Amniotic epithelial cell (primary cell): ENCODE results near the gene KCNIP1.

Experiments
- DNase-seq: peaks from one replicate; pipeline ENCODE4 v3.0.0-alpha.2; 2010; ENCODE audit warnings: low read depth

KCNIP1 gene

GRCh38 chr5:170628691-170629565 lies 125.1 kb downstream of the KCNIP1 start:
- no peak for DNase-seq

GRCh38 chr5:170629566-170630175 lies 125.9 kb downstream of the KCNIP1 start:
- DNase-seq = no peak

DNA sequence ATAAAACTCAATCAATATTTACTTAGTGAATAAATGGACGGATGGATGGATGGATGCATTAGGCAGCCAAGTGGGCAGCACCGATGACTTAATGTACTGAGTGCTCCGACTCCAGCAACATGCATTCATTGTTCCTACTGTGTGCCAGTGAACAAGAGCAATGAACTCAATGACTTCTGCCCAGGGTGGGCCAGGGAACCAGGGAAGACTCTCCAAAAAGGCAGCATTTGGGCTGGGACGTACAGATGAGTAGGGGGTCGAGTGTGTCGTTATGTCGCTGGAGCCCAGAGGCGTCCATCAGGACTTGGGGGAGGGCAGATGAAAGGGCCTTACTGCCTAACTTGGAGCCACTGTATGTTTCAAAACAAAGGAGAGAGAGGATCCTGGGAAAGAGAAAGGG lies 126.4 kb downstream of the KCNIP1 start:
- DNase-seq = no peak

- DNase-seq = no peak
Measured at GRCh38 chr5:170630711-170631141, 126.9 kb downstream of the KCNIP1 start.

DNA sequence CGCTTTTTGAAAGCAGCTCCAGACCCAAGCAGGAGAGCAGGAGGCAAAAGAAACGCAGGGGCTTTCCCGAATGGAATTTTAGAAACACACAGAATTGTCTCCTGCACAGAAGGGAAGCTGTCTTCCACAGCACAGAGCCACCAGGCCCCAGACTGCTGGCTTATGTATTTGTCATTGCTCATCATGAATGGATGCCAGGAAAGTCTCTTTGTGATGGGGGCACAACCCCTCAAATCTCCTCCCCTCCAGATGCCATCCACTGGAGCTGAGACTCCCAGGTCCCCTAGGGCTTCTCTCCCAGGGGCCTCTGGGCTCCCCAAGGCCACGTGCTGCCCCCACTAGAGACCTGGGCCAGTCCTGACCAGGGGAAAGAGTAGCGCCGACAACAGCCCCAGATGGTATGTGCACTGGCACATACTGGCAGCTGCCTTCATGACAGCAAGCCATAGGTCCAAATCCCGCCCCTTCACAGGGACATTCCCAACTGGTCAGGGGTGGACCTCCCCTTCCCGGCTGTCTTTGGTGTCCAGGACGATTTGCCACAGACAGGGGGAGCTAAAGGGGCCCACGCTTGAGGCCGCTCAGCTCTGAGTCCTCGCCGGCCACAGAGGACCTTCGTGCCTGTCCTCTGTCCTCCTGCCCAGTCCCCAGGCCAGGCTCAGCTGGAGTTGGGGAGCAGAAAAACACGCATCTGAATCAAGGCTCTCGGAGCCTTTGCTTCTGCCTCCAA lies 127.8 kb downstream of the KCNIP1 start:
- no peak for DNase-seq

- DNase-seq = no peak
Measured at GRCh38 chr5:170632266-170632984, 128.6 kb downstream of the KCNIP1 start.

DNA sequence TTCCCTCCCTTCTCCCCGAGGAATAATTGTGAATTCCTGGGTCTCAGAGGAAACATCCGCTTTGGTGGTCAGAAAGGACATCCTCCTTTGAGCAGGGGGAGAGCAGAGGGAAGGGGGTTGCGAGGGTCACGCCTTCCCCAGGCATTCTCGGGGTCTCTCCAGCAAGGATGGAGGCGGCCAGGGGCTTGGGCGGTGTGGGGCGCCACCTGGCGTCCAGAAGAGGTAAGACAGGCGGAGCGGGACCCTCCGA lies 129.1 kb downstream of the KCNIP1 start:
- DNase-seq = no peak

GRCh38 chr5:170633235-170634081 lies 129.6 kb downstream of the KCNIP1 start:
- peak; percentile 88 for DNase-seq

GRCh38 chr5:170634256-170634990 lies 130.6 kb downstream of the KCNIP1 start:
- peak; percentile 25 for DNase-seq

- DNase-seq = no peak
Measured at GRCh38 chr5:170635706-170636105, 131.9 kb downstream of the KCNIP1 start.

DNA sequence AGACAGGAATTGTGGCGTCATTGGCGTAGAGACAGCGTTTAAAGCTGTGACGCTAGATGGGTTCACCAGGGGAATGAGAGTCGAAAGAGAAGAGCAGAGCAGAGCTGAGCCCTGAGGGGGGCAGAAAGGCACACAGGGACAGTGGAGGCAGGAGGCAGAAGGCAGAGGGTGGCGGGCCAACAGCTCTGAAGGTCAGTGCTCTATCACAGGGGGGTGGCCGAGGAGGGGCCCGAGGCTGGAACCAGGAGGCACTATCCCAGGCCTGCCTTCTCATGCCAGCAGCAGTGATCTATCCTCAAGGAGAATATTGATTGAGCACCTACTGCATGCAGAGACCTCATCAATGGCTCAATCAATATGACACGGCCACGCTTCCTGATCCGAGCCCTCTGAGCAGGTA lies 132.4 kb downstream of the KCNIP1 start:
- no peak for DNase-seq

DNA sequence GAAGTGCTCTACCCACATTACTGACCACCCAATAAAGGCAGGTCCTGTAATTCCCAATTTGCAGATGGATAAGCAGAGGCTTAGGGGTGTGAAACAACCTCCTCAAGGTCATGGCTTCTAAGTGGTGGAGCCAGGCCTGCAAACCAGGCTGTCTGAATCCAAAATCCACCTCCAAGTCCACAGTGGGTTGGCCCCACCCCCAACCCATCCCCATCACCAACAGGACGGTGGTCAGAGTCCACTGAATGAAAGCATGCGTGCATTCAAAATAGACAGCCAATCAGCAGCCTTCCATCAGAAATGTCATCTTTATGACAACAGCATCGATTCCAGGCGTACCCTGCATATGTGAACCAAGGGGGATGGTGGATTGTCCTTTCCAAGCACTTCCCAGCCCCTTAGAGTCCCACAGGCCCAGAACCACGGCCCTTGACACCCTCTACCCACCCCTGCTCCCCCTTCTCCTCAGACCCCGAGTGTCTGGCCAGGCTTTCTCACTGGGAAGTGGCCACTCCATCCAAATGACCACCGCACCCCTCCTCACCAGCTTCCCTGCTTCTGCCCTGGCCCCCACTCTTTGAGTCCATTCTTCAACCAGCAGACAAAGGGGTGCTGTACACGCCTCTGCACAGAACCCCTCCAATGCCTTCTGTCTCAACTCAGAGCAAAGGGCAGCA lies 133.1 kb downstream of the KCNIP1 start:
- DNase-seq = no peak

GRCh38 chr5:170638051-170638450 lies 134.2 kb downstream of the KCNIP1 start:
- DNase-seq = no peak

DNA sequence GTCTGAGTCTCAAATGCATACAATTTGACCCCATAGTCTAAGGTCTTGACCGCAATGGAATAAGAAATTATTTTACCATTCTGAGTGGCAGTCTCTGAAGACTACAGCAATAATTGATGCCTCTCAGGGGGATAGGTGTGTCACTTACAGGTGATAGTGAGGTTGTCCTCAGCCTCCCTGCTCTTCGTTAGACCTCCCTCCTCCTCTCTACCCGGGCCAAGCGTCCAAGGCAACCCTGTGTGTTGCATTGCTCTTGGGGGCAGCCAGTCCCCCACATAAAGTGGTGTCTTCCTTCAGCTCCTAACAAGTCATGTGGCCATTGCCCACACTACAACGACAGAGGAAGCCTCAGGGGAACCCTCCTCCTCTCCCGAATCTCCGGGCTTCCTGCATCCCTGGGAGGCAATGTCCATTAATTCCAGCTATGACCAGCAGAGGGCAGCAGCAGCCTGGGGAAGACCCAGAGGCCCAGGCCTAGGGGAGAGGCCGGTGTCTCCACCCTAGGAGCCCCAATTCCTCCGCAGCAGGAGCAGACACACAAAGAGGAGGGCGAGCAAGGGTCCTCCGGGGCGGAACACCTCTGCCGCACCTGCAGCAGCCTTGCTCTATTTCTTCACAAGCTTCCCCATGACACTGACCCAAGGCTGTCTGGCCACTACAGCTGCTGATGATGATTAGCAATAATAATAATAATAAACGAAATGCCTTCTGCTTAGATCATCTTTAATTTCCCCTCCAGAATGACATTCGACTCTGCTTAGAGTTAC lies 134.8 kb downstream of the KCNIP1 start:
- peak; percentile 23 for DNase-seq

DNA sequence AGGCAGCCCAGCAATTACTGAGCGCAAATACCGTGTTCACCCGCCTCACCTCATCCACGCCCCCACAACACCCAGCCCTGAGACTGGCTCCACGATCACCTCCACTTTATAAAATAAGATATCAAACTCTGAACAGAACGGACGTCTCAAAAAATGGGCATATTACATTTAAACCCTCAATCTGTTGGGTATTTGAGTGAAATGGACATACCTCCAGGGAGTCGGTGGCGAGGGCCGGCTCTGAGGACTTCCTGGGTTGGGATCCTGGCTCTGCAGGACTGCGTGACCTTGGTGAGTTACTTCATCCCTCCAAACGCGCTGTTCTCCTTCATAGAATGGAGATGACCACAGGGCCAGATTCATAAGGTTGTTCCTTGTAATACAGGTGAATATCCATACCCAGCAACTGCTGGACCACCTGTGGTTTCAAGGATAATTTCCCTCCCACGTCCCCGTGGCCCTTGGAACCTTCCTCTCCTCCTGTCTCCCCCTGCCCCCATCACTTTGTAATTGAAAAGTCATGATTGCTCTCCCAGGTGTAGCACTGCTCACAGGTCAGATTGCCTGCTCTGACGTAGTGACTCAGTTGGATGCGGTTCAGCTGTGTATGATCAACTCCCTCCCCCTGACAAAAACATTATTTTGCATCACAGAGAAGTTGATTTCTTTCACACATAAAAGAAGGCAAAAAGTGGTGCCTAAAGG lies 135.6 kb downstream of the KCNIP1 start:
- no peak for DNase-seq

- DNase-seq = no peak
Measured at GRCh38 chr5:170640731-170641588, 137.1 kb downstream of the KCNIP1 start.

- DNase-seq = no peak
Measured at GRCh38 chr5:170641589-170642031, 137.8 kb downstream of the KCNIP1 start.
